Panc1 (cell line): ENCODE results near the gene ATP5PF.

Experiments used
- POLR2AphosphoS5 ChIP-seq: IDR thresholded peaks from 2 replicates; pipeline ENCODE4 v1.6.1; 2012; ENCODE audit warnings: mild to moderate bottlenecking, low read depth, low read length, moderate library complexity
- SIN3A ChIP-seq: IDR thresholded peaks from 2 replicates; pipeline ENCODE4 v1.6.1; 2012; ENCODE audit warnings: low read depth, mild to moderate bottlenecking, low read length, moderate library complexity, borderline replicate concordance; ENCODE audit not compliant: insufficient read depth
- TCF7L2 ChIP-seq: IDR thresholded peaks from 2 replicates; pipeline ENCODE4 v1.6.1; 2011; ENCODE audit warnings: mild to moderate bottlenecking, low read depth, low read length, inconsistent platforms
- TF ChIP-seq, protein P1 (sequence below): fragments of 450-650 bp; IDR thresholded peaks from 2 replicates; pipeline ENCODE4 v1.5.1; 2017; ENCODE audit warnings: mild to moderate bottlenecking
- TF ChIP-seq, protein P2 (sequence below), 2 experiments: IDR thresholded peaks; 2 replicates each; pipeline ENCODE4 v1.6.1; 2011 to 2012; ENCODE audit warnings: low read depth in 2 of 2, control low read depth in 1 of 2, low read length in 1 of 2, mild to moderate bottlenecking in 1 of 2, moderate library complexity in 1 of 2; ENCODE audit not compliant: insufficient read depth in 1 of 2

DNA sequence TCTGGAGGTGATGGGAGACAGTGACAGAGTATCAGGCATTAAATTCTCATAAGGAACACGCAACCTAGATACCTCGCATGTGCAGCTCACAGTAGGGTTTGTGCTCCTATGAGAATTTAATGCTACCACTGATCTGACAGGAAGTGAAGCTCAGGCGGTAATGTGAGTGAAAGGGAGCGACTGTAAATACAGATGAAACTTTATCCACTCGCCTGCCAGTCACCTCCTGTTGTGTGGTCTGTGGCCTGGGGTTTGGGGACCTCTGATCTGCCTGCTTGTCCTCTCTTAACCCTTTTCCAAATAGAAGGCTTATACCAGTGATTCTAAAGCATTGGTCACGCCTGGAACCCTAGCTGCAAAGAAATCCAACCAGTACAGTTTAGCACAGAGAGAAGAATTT lies 15.4 kb upstream of the ATP5PF start:
- TF ChIP-seq, protein P1, sequence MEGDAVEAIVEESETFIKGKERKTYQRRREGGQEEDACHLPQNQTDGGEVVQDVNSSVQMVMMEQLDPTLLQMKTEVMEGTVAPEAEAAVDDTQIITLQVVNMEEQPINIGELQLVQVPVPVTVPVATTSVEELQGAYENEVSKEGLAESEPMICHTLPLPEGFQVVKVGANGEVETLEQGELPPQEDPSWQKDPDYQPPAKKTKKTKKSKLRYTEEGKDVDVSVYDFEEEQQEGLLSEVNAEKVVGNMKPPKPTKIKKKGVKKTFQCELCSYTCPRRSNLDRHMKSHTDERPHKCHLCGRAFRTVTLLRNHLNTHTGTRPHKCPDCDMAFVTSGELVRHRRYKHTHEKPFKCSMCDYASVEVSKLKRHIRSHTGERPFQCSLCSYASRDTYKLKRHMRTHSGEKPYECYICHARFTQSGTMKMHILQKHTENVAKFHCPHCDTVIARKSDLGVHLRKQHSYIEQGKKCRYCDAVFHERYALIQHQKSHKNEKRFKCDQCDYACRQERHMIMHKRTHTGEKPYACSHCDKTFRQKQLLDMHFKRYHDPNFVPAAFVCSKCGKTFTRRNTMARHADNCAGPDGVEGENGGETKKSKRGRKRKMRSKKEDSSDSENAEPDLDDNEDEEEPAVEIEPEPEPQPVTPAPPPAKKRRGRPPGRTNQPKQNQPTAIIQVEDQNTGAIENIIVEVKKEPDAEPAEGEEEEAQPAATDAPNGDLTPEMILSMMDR, result no peak
- TF ChIP-seq, protein P2, sequence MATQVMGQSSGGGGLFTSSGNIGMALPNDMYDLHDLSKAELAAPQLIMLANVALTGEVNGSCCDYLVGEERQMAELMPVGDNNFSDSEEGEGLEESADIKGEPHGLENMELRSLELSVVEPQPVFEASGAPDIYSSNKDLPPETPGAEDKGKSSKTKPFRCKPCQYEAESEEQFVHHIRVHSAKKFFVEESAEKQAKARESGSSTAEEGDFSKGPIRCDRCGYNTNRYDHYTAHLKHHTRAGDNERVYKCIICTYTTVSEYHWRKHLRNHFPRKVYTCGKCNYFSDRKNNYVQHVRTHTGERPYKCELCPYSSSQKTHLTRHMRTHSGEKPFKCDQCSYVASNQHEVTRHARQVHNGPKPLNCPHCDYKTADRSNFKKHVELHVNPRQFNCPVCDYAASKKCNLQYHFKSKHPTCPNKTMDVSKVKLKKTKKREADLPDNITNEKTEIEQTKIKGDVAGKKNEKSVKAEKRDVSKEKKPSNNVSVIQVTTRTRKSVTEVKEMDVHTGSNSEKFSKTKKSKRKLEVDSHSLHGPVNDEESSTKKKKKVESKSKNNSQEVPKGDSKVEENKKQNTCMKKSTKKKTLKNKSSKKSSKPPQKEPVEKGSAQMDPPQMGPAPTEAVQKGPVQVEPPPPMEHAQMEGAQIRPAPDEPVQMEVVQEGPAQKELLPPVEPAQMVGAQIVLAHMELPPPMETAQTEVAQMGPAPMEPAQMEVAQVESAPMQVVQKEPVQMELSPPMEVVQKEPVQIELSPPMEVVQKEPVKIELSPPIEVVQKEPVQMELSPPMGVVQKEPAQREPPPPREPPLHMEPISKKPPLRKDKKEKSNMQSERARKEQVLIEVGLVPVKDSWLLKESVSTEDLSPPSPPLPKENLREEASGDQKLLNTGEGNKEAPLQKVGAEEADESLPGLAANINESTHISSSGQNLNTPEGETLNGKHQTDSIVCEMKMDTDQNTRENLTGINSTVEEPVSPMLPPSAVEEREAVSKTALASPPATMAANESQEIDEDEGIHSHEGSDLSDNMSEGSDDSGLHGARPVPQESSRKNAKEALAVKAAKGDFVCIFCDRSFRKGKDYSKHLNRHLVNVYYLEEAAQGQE (IDR thresholded peaks at IDR 0.05; ENCODE audit: insufficient read depth in 1 of 2, low read depth in 2 of 2, low read length in 1 of 2), result no peak
- TF ChIP-seq SIN3A (no peak), POLR2AphosphoS5 (no peak), TCF7L2 (no peak)
